WERI-Rb-1 (cell line): ENCODE data around the gene TAF3.

Experiments used
- DNase-seq: peaks from one replicate; pipeline ENCODE4 v3.0.0-alpha.2; 2020
- H3K27ac ChIP-seq: fragments of 250-450 bp; sonication (Bioruptor Pico); 2 replicates; pipeline ENCODE4 v1.5.1; 2020; ENCODE audit warnings: mild to moderate bottlenecking, moderate library complexity
- H3K27me3 ChIP-seq: fragments of 250-450 bp; sonication (Bioruptor Pico); 2 replicates; pipeline ENCODE4 v1.5.1; 2021; ENCODE audit warnings: mild to moderate bottlenecking, low read depth, moderate library complexity; ENCODE audit not compliant: insufficient read depth, severe bottlenecking
- H3K36me3 ChIP-seq: fragments of 250-450 bp; sonication (Bioruptor Pico); 2 replicates; pipeline ENCODE4 v1.5.1; 2020; ENCODE audit warnings: mild to moderate bottlenecking, moderate library complexity
- H3K4me3 ChIP-seq: 2 replicates; pipeline ENCODE4 v1.5.1; 2011; ENCODE audit warnings: low read depth, mild to moderate bottlenecking, control low read depth, low read length
- H3K9me3 ChIP-seq: fragments of 250-450 bp; sonication (Bioruptor Pico); 2 replicates; pipeline ENCODE4 v1.5.1; 2021; ENCODE audit warnings: mild to moderate bottlenecking, moderate library complexity; ENCODE audit not compliant: severe bottlenecking
- CTCF ChIP-seq: IDR thresholded peaks from 2 replicates; pipeline ENCODE4 v1.5.1; 2011; ENCODE audit warnings: low read depth, mild to moderate bottlenecking, control low read depth, inconsistent platforms, low read length

The TAF3 gene

GRCh38 chr10:7984896-7985295, 166.6 kb downstream of the TAF3 start:
- no peak for TF ChIP-seq CTCF
- Histone ChIP-seq H3K9me3 (no peaks in the 10 kb centered on the region), H3K4me3 (no peak overlapping the region), H3K27me3 (no peaks in the 10 kb centered on the region), H3K36me3 (no peaks in the 10 kb centered on the region), H3K27ac (no peak overlapping the region)
- no peak for DNase-seq

- DNase-seq: no peak
- Histone ChIP-seq H3K9me3 (no peaks in the 10 kb centered on the region), H3K36me3 (no peaks in the 10 kb centered on the region), H3K4me3 (no peak overlapping the region), H3K27me3 (no peaks in the 10 kb centered on the region), H3K27ac (no peak overlapping the region)
- no peak for TF ChIP-seq CTCF
Measured at GRCh38 chr10:7986851-7987250, 168.5 kb downstream of the TAF3 start.

- no peaks in the 10 kb centered on the region for H3K36me3 ChIP-seq
- no peak for TF ChIP-seq CTCF
- H3K4me3 ChIP-seq: no peak overlapping the region
- H3K9me3 ChIP-seq: no peaks in the 10 kb centered on the region
- H3K27me3 ChIP-seq: no peaks in the 10 kb centered on the region
- H3K27ac ChIP-seq: no peak overlapping the region
- no peak for DNase-seq
Measured at GRCh38 chr10:7988989-7989388, 170.7 kb downstream of the TAF3 start.

GRCh38 chr10:7998831-7999230, 180.5 kb downstream of the TAF3 start:
- no peak for TF ChIP-seq CTCF
- H3K9me3 ChIP-seq: no peaks in the 10 kb centered on the region
- H3K4me3 ChIP-seq: no peak overlapping the region
- DNase-seq: no peak
- no peaks in the 10 kb centered on the region for H3K27me3 ChIP-seq
- no peak overlapping the region for H3K27ac ChIP-seq
- H3K36me3 ChIP-seq: no peaks in the 10 kb centered on the region

- no peak for DNase-seq
Measured at GRCh38 chr10:8004469-8005000, 186.2 kb downstream of the TAF3 start.

More at GRCh38 chr10:8004469-8005000, 186.2 kb downstream of the TAF3 start:
- no peak overlapping the region for H3K27ac ChIP-seq
- no peak overlapping the region for H3K4me3 ChIP-seq
- TF ChIP-seq CTCF: no peak
- no peaks in the 10 kb centered on the region for H3K27me3 ChIP-seq
- H3K9me3 ChIP-seq: no peaks in the 10 kb centered on the region
- H3K36me3 ChIP-seq: no peaks in the 10 kb centered on the region
